Upper lobe of right lung (tissue), 1 donor: ENCODE data around the gene SRR. TPM values are rescaled to one million over a fixed set of nuclear protein-coding genes. Genes with fewer than 3 reads are reported as not detected.

Experiments used
- ATAC-seq: fragments of 200-7000 bp; cut with Tn5 transposase; one replicate; pipeline ENCODE4 v1.9.1; 2020; ENCODE audit warnings: mild to moderate bottlenecking, moderate library complexity
- DNase-seq: peaks from one replicate; pipeline ENCODE4 v3.0.0-alpha.2; 2020
- H3K27ac ChIP-seq: fragments of 200-600 bp; one replicate; pipeline ENCODE4 v1.8.0; 2022
- H3K27me3 ChIP-seq: fragments of 200-600 bp; one replicate; pipeline ENCODE4 v1.8.0; 2022; ENCODE audit warnings: mild to moderate bottlenecking
- H3K36me3 ChIP-seq: fragments of 200-600 bp; one replicate; pipeline ENCODE4 v1.8.0; 2022
- H3K4me1 ChIP-seq: fragments of 200-600 bp; one replicate; pipeline ENCODE4 v1.8.0; 2022
- H3K4me3 ChIP-seq: fragments of 200-600 bp; one replicate; pipeline ENCODE4 v1.8.0; 2022; ENCODE audit warnings: mild to moderate bottlenecking
- H3K9me3 ChIP-seq: fragments of 200-600 bp; one replicate; pipeline ENCODE4 v1.8.0; 2022
- CTCF ChIP-seq: fragments of 200-600 bp; IDR thresholded peaks from one replicate; pipeline ENCODE4 v1.8.0; 2022; ENCODE audit warnings: antibody characterized with exemption
- intact Hi-C: fragments of 100-400 bp; cut with DNase I; formaldehyde crosslinking; loops from one replicate; pipeline ENCODE4 v1.11.0; 2022
- total RNA-seq: library from RNA; stranded (reverse); fragmentation: NEBNext Ultra II Directional; extraction: Animal tissue kit (Norgen Biotek cat#: 25700); gene quantifications from one replicate; pipeline ENCODE4 v1.2.1, GENCODE V29; 2021
- donor health status: DM: no; HTN: yes; CAD: no; lungs with severe emphysema.

Gene SRR
- total RNA-seq, 1 donor from 2014 or later: 6.3 TPM

- peak; percentile 76 for ATAC-seq
- Histone ChIP-seq H3K27ac (no peak overlapping the region), H3K4me1 (no peaks in the 10 kb centered on the region), H3K36me3 (peaks cover 82% of the 10 kb centered on the region), H3K27me3 (no peaks in the 10 kb centered on the region), H3K4me3 (no peak overlapping the region), H3K9me3 (no peaks in the 10 kb centered on the region)
- DNase-seq: no peak
- intact Hi-C loops: no loop called here
- peak; percentile 70 for TF ChIP-seq CTCF
Observed at GRCh38 chr17:2282297-2282873, 21.4 kb upstream of the SRR start.

GRCh38 chr17:2283302-2283701 is 20.4 kb upstream of the SRR start:
- Histone ChIP-seq H3K4me1 (no peaks in the 10 kb centered on the region), H3K4me3 (no peak overlapping the region), H3K9me3 (no peaks in the 10 kb centered on the region), H3K27ac (no peak overlapping the region), H3K36me3 (peaks cover 91% of the 10 kb centered on the region), H3K27me3 (no peaks in the 10 kb centered on the region)
- ATAC-seq: no peak
- no peak for TF ChIP-seq CTCF
- intact Hi-C loops: no loop called here
- no peak for DNase-seq

GRCh38 chr17:2289878-2290478 is 13.8 kb upstream of the SRR start:
- no peak for DNase-seq
- H3K4me3 ChIP-seq: no peak overlapping the region
- H3K4me1 ChIP-seq: no peaks in the 10 kb centered on the region
- no peaks in the 10 kb centered on the region for H3K27me3 ChIP-seq
- no peak overlapping the region for H3K27ac ChIP-seq
- intact Hi-C loops: no loop called here
- H3K36me3 ChIP-seq: peaks cover 82% of the 10 kb centered on the region
- no peak for ATAC-seq
- no peak for TF ChIP-seq CTCF
- no peaks in the 10 kb centered on the region for H3K9me3 ChIP-seq

- H3K27me3 ChIP-seq: no peaks in the 10 kb centered on the region
- no peaks in the 10 kb centered on the region for H3K4me1 ChIP-seq
- no peak for TF ChIP-seq CTCF
- intact Hi-C loops: no loop called here
- no peak overlapping the region for H3K4me3 ChIP-seq
- ATAC-seq: peak; percentile 39
- no peak for DNase-seq
- no peak overlapping the region for H3K27ac ChIP-seq
- H3K36me3 ChIP-seq: peaks cover 88% of the 10 kb centered on the region
- H3K9me3 ChIP-seq: no peaks in the 10 kb centered on the region
Observed at GRCh38 chr17:2292100-2292499, 11.7 kb upstream of the SRR start.

- no peak overlapping the region for H3K27ac ChIP-seq
- H3K27me3 ChIP-seq: no peaks in the 10 kb centered on the region
- no peak for TF ChIP-seq CTCF
- intact Hi-C loops: no loop called here
- DNase-seq (no peak), ATAC-seq (no peak)
- no peaks in the 10 kb centered on the region for H3K4me1 ChIP-seq
- peaks cover 82% of the 10 kb centered on the region for H3K36me3 ChIP-seq
- H3K9me3 ChIP-seq: no peaks in the 10 kb centered on the region
- no peak overlapping the region for H3K4me3 ChIP-seq
Observed at GRCh38 chr17:2295575-2295974, 8.2 kb upstream of the SRR start.
